K562 (cell line): ENCODE data around the gene COL23A1. TPM values are rescaled to one million over a fixed set of nuclear protein-coding genes. Genes with fewer than 3 reads are reported as not detected.

Experiments used
- ETS1 ChIP-seq: conservative IDR thresholded peaks from 2 replicates; pipeline ENCODE4 v1.6.1; 2011; ENCODE audit warnings: low read depth, mild to moderate bottlenecking, low read length; ENCODE audit not compliant: control insufficient read depth
- GMEB1 ChIP-seq: fragments of 250-450 bp; sonication (Bioruptor Pico); IDR thresholded peaks from 2 replicates; pipeline ENCODE4 v1.4.0; 2020; ENCODE audit warnings: mild to moderate bottlenecking
- KLF6 ChIP-seq: fragments of 250-450 bp; sonication (Bioruptor Pico); IDR thresholded peaks from 2 replicates; pipeline ENCODE4 v1.4.0; 2020; ENCODE audit warnings: mild to moderate bottlenecking, moderate library complexity, borderline replicate concordance
- SREBF2 ChIP-seq: sonication (generic); formaldehyde crosslinking; IDR thresholded peaks from 2 replicates; pipeline ENCODE4 v1.4.0; 2020; ENCODE audit warnings: mild to moderate bottlenecking, missing genetic modification reagents
- ZNF318 ChIP-seq, 2 experiments: fragments of 450-650 bp; IDR thresholded peaks; 2 replicates each; pipeline ENCODE4 v1.6.1; 2016; ENCODE audit warnings: mild to moderate bottlenecking in 2 of 2, borderline replicate concordance in 1 of 2, low read depth in 1 of 2, moderate library complexity in 1 of 2
- polyA plus RNA-seq, 8 experiments: library from polyadenylated mRNA; depleted of rRNA in 4 of 8; stranded (reverse) in 5 of 8; unstranded in 3 of 8; fragments of >200 nt; fragmentation: Nextera tagmentation in 2 of 8; fragmentation: Illumina TruSeq in 1 of 8; extraction: Ambion mirVana in 2 of 8; extraction: Trizol in 1 of 8; gene quantifications; 2 replicates each; pipeline versions ENCODE4 v1.2.1 to v1.2.3, GENCODE V29; 2011 to 2014; ENCODE audit warnings: inconsistent platforms in 1 of 8, missing spikeins in 1 of 8
- total RNA-seq, 7 experiments: library from RNA; depleted of rRNA in 6 of 7; stranded (reverse); fragments of >200 nt in 6 of 7; fragmentation: Illumina TruSeq in 2 of 7; extraction: Trizol in 2 of 7; gene quantifications; 2 replicates each; pipeline versions ENCODE4 v1.2.1 to v1.2.3, GENCODE V29; 2011 to 2021; ENCODE audit warnings: low replicate concordance in 1 of 7

COL23A1 gene
- total and polyA plus RNA-seq, 9 of the 15 experiments (the other 6 are each of a cell fraction or from before 2014, with no cell fraction given) = 0.09 TPM; not detected in 8

- TF ChIP-seq ZNF318 (IDR thresholded peaks at IDR 0.05; ENCODE audit: borderline replicate concordance in 1 of 2, low read depth in 1 of 2) (no peak), SREBF2 (CRISPR knock-in tag) (no peak), KLF6 (no peak), GMEB1 (CRISPR knock-in tag) (no peak), ETS1 (no peak)
Observed at GRCh38 chr5:178560911-178561310, 29.3 kb downstream of the COL23A1 start (continued).
